GM18907 (cell line): Measurements from ENCODE around the gene GSN.

Source experiments
- ATAC-seq: cut with Tn5 transposase; IDR thresholded peaks from one replicate; pipeline ENCODE4 v1.9.1; 2021; ENCODE audit warnings: mild to moderate bottlenecking, moderate library complexity; ENCODE audit not compliant: unreplicated experiment

GSN gene

DNA sequence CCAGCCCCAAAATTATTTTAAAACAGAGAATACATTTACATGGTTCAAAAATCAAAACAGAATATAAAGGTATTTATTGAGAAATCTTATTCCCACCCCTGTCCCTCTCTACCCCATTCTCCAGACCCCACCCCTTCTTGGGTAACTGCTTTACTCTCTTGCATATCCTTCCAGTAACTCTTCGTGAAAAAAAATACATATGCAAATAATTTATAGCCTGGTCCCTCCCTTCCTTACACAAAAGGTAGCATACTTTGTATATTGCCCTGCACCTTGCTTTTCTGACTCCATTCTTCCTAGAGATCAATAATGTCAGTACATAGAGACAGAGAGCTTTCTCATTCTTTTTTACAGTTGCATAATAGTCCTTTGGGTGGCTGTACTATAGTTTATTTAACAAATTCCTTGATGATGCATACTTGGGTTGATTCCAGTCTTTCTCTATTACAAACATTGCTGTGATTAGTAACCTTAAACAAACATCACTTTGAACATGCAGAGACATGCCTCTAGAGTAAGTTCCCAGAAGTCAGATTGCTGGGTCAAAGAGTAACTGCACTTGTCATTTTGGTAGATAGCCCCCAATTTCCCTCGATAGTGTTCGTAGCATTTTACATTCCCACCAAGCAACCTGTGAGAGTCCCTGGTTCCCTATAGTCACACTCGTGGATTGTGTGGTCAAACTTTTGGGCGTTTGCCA is 54.2 kb downstream of the GSN start:
- ATAC-seq = no peak

DNA sequence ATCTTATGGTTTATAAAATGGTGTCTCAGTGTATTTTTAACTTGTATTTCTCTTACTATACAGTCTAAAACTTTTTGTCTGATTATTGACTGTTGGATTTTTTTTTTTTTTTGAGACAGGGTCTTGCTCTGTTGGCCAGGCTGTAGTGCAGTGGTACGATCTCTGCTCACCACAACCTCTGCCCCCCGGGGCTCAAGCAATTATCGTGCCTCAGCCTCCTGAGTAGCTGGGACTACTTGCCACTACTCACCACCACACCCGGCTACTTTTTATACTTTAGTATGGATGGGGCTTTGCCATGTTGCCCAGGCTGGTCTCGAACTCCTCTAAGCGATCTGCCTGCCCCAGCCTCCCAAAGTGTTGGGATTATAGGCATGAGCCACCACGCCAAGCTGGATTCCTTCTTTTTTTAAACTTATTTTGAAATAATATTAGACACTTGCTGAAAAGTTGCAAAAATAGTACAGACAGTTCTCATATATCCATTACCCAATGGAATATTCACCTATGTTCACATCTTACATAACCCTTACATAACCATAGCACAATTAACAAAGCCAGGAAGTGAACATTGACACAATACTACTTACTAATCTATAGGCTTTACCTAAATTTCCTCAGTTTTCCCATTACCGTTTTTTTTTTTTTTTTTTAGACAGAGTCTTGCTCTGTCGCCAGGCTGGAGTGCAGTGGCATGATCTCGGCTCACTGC is 54.9 kb downstream of the GSN start:
- no peak for ATAC-seq

DNA sequence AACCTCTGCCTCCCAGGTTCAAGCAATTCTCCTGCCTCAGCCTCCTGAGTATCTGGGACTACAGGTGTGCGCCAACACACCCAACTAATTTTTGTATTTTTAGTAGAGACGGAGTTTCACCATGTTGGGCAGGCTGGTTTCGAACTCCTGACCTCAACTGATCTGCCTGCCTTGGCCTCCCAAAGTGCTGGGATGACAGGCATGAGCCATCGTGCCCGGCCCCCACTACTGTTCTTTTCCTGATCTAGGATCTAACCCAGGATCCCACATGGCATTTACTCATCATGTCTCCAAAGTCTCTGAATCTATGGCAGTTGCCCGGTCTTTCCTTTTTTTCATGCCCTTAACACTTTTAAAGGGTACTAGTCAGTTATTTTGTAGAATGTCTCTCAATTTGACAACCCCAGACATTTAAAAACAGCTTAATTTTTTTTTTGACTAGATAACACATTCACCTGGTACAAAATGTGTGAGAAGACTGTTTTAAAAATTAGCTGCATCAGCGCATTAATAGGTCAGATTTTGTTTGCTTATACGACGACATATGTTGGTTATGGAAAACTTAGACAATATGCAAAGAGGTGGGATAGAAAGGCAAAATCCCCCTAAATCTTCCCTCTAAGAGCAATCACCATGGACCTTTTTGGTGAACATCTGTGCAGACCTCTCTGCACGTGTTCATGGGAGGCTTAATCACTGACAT is 55.6 kb downstream of the GSN start:
- ATAC-seq = no peak

DNA sequence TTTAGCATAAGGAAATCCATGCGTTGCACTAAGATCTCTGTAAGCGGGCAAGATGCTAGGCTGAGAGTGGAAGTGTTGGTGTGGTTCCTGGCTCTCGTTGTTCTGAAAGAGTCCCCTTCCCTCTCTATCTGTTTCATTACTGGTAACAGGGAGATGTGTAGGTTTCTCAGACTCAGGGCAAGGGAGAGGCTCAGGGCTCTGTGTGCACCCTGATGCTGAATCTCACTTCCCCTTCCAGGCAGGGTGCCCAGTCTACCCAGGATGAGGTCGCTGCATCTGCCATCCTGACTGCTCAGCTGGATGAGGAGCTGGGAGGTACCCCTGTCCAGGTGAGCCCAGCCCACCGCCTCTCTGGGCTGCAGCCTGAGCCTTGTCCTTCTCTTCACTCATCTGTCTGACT is 56.4 kb downstream of the GSN start:
- ATAC-seq = no peak

DNA sequence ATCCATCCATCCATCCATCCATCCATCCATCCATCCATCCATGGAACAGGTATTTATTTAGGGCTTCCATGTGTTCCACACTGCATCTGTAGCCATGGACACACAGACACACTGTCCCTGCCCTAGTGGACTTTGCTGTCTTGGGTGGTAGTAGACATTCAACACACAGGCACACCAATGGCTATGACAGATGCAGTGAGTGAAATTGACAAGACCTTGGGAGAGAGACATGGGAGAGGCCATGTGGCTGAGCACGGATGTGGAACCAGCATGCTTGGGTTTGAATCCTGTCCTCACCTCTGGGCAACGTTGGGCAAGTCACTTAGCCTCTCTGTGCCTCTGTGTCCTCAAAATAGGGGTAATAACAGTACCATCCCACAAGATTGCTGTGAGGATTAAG is 56.8 kb downstream of the GSN start:
- no peak for ATAC-seq

DNA sequence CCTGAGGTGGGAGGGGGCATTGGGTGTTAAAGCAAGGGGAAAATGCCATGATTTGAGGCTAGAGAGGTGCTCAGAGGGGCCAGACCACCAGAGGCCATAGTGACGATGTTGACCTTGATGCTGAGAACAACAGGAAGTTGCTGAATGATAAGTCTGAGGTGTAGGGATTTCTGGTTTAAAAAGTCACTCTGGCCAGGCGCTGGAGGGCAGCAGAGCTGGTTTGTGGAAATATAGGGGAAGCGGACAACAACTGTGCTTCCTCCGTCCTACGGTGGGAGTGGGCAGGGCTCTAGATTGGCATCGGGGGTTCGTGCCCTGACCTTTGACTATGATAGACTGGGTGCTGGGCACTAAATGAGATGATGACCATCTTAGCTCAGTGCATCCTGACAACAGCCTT is 57.4 kb downstream of the GSN start:
- no peak for ATAC-seq

DNA sequence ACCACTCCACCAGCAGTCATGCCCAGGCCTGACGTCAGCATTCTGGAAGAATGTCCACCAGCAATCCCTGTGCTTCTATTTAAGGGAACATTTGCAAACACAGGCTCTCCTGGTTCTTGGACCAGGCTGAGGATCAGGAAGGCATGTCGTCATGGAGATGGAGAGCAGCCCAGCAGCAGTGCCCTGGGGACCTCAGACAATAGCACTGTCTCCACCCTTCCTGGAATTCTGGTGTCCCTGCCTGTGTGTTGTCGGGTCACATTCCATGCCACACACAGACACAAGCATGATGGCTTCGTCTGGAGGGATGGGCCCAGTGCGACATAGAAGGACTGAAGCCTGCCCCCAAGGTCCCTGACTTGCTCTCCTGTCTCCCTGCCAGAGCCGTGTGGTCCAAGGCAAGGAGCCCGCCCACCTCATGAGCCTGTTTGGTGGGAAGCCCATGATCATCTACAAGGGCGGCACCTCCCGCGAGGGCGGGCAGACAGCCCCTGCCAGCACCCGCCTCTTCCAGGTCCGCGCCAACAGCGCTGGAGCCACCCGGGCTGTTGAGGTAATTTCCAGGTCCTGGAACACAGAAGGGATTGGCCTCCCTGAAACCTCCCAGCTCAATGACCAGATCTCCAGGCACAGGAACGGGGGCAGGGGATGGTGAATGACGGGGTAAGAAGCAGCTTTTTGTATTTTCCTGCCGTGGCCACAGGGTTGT is 58.3 kb downstream of the GSN start:
- no peak for ATAC-seq

DNA sequence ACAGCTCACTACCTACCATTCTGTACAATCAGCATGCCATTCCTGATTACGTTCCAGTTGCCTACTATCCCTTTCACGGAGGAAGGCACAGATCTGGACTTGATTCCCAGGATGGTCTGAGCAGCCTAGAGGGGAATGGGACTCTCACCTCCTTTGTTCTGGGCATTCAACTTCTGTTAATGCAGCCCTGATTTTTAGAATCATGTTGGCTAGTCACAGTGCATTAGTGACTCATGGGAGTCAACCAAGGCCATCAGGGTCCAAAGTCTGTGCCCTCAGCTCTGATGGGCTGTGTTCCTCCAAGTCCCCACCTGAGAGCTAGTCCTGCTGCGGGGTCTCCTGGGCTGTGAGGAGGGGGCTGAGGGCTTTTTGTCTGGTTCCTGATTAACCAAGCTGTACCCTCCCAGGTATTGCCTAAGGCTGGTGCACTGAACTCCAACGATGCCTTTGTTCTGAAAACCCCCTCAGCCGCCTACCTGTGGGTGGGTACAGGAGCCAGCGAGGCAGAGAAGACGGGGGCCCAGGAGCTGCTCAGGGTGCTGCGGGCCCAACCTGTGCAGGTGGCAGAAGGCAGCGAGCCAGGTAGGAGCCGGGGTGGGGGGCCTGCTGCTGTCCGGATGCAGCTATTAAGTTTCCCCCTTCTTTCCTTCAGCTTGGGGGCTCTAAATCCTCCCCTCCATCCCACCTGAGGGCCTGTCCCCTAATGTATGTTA is 59.1 kb downstream of the GSN start:
- no peak for ATAC-seq

DNA sequence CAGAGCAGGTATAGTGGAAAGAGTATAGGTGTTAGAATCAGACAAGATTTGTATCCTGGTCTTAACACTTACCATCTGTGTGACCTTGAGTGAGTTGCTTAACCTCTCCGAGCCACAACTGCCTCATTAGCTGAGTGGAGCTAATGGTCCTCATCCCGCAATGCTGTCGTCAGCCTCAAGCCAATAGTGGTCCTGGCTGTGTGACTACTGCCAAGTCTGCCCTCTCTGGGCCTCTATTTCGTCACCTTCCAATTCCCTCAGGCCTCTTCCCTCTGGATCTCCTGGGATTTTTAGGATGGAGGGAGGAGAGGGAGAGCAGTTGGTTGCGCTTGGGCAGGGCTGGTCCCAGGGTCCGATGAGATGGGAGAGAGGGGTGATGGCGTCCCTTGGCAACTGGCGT is 60.5 kb downstream of the GSN start:
- no peak for ATAC-seq

DNA sequence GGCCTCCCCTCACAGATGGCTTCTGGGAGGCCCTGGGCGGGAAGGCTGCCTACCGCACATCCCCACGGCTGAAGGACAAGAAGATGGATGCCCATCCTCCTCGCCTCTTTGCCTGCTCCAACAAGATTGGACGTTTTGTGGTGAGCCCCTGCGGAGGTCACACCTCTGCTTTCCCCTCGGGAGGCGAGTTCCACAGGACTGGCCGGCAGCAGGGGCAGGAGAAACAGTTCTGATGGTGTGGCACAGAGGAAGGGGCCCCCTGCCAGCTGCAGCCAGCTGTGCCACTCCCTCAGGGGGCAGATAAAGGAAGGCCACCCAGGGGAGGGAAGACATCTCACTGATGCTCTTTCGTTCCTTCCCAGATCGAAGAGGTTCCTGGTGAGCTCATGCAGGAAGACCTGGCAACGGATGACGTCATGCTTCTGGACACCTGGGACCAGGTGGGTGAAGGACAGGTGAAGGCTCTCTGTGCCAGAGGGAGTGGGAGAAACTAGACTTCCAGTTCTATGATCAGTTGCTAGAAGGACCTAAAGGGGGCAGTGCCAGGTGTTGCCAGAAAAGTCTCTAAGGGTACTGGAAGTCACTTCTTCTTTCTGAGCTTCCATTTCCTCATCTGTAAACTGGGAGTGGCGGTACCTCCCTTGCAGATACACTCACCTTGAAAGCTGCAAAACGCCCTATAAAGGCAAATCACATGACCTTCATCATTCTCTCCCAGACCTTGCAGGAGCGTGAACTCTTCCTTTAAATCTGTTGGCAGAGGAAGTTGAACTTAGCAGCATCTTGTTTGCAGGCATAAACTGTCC is 61.1 kb downstream of the GSN start:
- ATAC-seq = no peak

DNA sequence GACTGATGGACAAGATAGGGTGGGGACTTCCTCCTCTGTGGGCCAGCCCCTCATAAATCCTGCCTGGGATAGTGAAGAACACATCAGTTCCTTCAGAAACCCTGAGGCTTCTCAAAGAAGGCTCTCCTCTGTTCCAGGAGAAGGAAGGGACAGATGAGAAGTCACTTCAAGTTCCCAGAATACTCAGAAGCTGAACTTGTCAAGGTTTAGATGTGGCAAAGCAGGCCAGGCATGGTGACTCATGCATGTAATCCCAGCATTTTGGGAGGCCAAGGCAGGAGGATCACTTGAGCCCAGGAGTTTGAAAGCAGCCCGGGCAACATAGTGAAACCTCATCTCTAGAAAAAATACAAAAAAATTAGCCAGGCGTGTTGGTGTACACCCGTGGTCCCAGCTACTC is 63.6 kb downstream of the GSN start:
- no peak for ATAC-seq

DNA sequence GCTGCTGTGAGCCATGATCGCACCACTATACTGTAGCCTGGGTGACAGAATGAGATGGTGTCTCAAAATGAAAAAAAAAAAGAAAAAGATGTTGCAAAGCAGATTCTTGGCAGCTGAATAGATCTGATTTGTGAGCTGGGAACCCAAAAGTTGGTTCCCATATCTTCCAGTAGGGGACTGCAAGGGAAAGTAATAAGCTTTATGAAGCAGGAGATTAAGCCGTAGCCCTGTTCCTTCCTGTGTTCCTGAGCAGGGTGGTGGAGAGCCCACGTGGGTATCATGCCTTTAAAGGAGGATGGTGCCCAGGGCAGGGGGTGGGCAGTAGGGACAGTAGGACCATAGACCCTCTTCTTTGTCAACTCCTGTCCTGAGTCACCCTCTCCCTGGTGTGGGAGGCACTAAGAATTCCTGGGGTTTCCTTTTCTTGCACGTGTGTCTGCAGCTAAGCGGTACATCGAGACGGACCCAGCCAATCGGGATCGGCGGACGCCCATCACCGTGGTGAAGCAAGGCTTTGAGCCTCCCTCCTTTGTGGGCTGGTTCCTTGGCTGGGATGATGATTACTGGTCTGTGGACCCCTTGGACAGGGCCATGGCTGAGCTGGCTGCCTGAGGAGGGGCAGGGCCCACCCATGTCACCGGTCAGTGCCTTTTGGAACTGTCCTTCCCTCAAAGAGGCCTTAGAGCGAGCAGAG is 64.2 kb downstream of the GSN start:
- ATAC-seq = no peak

DNA sequence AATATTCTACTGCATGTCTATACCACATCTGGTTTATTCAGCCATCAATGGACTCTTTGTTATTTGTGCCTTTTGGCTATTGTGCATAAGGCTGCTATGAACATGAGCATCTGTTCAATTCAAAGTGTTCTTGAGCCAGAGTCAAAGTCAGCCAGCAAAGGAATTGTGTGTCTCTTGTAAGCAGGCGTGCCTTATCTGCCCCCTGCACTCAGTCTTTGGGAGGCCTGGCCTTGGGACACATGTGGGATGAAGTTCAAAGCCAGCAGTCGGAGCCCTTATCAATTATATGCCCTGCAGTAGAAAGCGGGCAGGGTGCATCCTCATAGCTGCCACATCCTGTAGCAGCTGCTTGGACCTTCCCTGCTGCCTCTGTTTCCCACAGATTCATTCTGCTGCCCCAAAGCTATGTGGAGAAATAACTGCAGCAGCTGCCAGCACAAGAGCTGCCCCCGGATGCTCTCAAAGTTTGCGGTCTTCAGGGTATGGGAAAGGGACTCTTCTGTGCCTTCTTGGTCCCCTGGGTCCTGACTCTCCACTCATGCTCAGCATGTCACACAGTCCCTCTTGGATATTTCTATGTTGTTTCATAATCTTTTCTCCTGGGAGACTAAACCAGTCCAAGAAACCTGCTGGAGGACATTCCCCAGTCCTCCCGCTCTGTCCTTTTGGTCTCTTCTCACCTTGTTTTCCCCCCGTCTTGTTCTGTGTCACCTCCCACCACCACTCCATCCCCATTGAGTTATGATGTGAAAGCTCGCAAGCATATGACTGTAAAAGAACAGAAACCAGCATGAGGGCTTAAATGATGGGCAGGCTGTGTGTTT is 66.2 kb downstream of the GSN start:
- ATAC-seq = no peak

DNA sequence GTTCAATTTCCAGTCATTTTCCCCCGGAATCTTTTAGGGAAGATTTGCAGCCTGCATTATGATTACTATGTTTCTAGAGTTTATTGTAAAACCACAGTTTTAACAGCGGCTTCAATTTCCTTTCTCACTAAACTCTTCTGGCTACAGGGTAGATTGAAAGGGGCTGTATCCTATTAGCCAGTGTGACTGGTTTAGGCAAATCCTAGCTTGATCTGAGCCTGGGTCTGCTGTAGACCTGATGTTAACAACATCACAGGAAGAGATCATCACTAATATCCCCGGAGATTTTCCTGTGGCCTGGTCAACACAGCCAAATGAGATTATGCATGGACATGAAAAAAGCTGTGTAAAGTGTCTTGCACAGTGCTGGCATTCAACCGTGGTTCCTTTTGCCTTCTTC is 68.7 kb downstream of the GSN start:
- no peak for ATAC-seq

DNA sequence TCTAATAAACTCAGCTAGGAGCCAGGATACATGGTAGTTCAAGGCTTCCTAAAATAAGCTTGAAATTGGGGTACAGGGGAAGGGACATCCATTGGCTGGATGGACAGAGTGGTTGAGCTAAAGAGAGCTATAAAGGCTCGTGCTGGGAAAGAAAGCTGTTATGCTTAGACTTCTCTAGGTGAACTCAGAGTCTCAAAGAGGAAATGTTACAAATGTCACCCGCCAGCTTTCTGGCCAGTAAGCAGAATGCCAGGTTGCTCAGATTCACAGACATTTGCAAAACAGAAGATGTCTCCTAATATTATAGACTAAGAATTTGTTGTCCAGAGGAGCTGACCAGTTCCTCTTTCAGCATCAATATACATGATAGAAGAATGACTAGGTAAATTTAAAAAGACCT is 71.5 kb downstream of the GSN start:
- no peak for ATAC-seq

DNA sequence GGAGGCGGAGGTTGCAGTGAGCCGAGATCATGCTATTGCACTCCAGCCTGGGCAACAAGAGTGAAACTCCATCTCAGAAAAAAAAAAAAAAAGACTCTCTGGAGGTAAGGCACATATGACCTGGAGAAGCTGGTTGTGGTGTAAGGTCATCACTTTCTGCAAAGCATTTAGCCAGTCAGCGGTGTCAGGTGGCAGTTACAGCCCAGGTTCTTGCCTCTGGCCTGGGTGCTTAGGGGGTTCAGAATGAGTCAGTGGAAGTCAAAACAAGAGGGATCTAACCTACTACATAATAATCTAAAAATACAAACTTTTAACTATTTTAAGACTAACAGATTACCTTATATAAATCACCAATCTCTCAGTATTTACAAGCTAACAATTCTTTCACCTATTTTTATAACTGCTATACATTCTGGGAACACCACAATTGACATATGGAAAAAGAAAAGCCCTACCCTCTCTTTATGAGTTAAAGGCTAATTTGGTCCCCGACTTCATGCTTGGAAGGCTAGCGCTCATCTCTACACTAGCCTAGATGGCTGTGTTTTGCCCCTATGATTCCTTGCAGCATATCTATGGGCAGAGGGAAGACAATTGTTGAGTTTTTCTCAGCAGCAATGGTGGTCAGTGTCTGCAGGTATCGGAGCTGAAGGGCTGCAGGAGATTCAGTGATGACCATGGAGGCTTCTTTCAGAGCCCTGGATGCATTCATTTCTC is 72.9 kb downstream of the GSN start:
- ATAC-seq = peak; percentile 78

DNA sequence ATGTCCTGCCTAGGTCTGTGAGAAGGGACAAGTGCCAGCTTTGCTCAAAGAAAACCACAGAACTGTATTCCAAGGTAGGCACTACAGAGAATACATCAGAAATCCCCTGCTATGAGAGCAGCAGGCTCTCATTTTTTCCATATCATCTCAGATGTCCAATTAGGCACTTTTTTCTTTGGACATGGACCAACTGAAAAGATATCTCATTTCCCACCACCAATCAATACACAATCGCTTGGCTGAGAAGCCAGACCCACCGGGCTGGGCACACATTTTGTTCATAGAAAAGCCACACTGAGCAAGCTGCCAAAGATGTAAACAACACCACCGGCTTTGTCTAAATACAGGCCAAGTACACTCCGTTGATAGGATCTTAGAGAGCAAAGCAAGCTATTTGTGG is 76.2 kb downstream of the GSN start:
- ATAC-seq = no peak

DNA sequence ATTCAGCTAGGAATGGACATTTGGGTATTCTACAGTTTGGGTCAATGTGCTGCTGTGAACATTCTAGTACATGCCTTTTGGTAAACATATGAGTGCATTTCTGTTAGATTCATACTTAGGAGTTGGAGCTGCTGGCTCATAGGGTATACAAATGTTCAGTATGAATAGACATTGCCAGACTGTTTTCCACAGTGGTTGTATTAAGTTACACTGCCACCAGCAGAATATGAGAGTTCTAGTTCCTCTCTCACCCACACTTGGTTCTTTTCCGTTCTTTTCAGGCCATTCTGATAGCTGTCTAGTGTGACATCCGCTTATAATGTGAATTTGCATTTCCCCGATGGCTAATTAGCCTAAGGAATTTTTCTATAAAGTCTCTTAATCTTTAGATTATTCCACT is 77.1 kb downstream of the GSN start:
- ATAC-seq = no peak
